ENCODE data around the gene STARD8.

STARD8 gene

DNA sequence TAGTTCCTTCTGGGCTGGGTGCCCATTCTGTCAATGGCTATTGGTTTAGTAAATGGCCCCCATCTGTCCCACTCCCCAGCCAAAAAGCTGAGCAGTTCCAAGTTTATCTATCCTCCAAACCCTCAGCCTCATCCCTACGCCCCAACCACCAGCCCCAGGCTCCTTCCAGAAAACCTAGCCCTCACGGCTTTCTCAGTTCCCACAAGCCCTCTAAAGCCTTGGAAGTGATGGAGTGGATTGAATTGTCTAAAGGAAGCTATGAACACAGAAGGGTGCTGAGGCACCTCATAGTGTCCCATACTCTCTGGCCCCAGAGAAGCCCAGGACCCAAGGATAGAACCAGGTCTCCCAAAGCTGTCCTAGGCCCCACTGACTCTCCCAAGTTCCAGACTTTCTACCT is 105.8 kb downstream of the STARD8 start:
- DNase-seq (ENCODE audit: low spot score) = no peak

- no peak for DNase-seq (ENCODE audit: low spot score)
Observed at GRCh38 chrX:68754406-68754805, 106.9 kb downstream of the STARD8 start.

DNA sequence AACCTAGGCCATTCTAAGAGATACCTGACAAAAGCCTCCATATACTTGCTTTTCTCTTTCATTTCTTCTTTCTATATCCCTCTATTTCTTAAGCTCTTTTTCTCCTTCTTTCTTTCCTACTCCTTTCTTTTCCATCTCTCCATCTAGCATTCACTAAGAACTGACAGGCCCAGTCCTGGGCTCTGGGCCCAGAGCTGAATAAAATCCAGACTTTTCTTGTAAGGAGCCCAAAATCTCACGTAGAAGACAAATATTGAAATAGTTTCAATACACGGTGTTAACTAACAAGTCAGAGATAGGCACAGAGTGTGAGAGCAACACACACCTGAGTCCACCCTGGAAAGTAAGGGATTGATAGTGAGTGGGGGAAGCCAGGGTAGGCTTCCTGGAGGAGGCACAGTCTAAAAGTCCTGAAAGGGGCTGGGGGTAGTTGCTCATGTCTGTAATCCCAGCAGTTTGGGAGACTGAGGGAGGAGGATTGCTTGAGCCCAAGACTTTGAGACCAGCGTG is 108.2 kb downstream of the STARD8 start:
- no peak for DNase-seq (ENCODE audit: low spot score)

DNA sequence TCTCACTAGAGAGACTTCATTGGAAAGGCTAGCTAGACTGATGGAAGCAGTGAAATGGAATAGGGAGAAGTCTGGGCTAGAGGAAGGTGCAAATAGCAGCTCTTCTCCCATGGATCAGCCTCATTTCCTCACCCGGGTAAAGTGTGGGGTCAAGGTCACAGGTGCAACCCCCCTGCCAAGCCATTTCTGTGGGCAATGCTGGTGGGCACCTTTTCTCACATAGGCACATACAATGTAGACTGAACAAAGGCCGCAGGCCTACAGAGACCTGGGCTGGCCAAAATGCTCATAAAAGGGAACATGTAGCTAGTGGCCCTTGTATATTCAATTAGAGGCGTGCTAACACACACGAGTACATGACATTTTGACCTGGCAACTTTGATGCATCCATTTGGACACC is 109.9 kb downstream of the STARD8 start:
- no peak for DNase-seq (ENCODE audit: low spot score)

- DNase-seq (ENCODE audit: low spot score) = no peak
Observed at GRCh38 chrX:68757731-68758130, 110.3 kb downstream of the STARD8 start.

DNA sequence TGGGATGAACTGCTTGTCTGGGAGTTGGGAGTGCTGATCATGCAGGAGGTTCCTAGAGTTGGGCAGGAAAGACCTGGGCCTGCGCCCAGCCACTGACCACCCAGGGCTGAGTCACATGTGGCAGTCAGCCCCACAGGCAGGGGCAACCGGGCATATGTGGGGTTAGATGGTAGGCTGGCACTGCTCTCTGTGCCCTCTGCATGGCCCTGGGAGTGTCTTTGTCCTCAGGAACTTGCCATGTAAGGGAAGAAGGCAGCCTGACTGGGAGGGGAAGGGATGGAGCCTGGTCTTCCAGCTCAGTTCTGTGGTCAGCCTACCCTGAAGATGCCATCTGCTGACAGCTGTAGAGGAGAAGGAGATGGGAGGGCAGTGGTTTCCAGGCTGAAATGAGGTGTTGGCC is 111.2 kb downstream of the STARD8 start:
- no peak for DNase-seq (ENCODE audit: low spot score)

GRCh38 chrX:68761086-68761485 is 113.6 kb downstream of the STARD8 start:
- DNase-seq (ENCODE audit: low spot score) = no peak

- no peak for DNase-seq (ENCODE audit: low spot score)
Observed at GRCh38 chrX:68762766-68763165, 115.3 kb downstream of the STARD8 start.

GRCh38 chrX:68763481-68763880 is 116.0 kb downstream of the STARD8 start:
- DNase-seq (ENCODE audit: low spot score) = no peak

All from NAMALWA (cell line).